ENCODE data around the gene KCNC3.

The KCNC3 gene

DNA sequence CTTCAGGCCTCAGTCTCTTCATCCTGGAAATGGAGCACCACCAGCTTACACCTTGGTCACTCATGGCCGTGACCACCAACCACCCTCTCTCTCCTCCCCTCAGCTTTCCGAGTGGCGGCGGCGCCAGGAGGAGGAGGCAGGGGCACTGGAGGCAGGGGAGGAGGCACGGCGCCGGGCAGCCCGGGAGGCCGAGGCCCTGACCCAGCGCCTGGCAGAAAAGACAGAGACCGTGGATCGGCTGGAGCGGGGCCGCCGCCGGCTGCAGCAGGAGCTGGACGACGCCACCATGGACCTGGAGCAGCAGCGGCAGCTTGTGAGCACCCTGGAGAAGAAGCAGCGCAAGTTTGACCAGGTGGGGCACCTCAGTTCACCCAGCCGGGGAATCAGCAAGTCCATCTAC, 47.7 kb downstream of the KCNC3 start:
- TF ChIP-seq, protein P1, sequence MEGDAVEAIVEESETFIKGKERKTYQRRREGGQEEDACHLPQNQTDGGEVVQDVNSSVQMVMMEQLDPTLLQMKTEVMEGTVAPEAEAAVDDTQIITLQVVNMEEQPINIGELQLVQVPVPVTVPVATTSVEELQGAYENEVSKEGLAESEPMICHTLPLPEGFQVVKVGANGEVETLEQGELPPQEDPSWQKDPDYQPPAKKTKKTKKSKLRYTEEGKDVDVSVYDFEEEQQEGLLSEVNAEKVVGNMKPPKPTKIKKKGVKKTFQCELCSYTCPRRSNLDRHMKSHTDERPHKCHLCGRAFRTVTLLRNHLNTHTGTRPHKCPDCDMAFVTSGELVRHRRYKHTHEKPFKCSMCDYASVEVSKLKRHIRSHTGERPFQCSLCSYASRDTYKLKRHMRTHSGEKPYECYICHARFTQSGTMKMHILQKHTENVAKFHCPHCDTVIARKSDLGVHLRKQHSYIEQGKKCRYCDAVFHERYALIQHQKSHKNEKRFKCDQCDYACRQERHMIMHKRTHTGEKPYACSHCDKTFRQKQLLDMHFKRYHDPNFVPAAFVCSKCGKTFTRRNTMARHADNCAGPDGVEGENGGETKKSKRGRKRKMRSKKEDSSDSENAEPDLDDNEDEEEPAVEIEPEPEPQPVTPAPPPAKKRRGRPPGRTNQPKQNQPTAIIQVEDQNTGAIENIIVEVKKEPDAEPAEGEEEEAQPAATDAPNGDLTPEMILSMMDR (conservative IDR thresholded peaks at IDR 0.05): no peak
- no peak for TF ChIP-seq ZFX (IDR thresholded peaks at IDR 0.05)
- H3K27ac ChIP-seq: no peak overlapping the region

- no peak for TF ChIP-seq ZFX (IDR thresholded peaks at IDR 0.05)
- TF ChIP-seq, protein P1 (conservative IDR thresholded peaks at IDR 0.05): no peak
- no peak overlapping the region for H3K27ac ChIP-seq
These were observed 48.2 kb downstream of the KCNC3 start for GRCh38 chr19:50280983-50281382.

DNA sequence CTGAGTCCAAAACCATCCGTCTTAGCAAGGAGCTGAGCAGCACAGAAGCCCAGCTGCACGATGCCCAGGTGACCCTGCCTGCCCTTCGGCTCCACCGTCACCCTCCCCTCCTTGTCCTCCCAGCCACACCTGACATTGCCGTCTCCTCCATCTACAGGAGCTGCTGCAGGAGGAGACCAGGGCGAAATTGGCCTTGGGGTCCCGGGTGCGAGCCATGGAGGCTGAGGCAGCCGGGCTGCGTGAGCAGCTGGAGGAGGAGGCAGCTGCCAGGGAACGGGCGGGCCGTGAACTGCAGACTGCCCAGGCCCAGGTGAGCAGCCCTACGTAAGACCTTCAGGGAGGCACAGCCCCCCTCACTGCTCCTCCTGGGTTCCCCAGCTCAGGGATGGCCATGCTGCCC, 49.1 kb downstream of the KCNC3 start:
- TF ChIP-seq, protein P1 (conservative IDR thresholded peaks at IDR 0.05): no peak
- no peak for TF ChIP-seq ZFX (IDR thresholded peaks at IDR 0.05)
- no peak overlapping the region for H3K27ac ChIP-seq

DNA sequence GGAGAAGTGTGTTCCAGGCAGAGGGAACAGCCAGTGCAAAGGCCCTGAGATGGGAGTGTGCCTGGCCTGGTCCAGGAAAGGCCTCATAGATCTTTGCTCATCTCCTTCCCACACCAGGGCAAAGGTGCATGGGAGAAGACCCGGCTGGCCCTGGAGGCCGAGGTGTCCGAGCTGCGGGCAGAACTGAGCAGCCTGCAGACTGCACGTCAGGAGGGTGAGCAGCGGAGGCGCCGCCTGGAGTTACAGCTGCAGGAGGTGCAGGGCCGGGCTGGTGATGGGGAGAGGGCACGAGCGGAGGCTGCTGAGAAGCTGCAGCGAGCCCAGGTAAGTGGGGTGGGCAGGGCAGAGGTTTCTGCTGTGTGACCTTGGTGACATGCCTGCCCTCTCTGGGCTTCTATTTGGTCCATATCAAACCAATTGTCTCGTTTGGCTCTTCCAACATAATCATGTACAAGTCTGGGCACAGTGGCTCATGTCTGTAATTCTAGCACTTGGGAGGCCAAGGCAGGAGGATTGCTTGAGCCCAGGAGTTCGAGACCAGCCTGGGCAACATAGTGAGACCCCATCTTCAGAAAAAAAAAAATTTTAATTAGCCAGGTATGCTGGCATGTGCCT, 51.1 kb downstream of the KCNC3 start:
- TF ChIP-seq ZFX (IDR thresholded peaks at IDR 0.05): no peak
- TF ChIP-seq, protein P1 (conservative IDR thresholded peaks at IDR 0.05): no peak
- H3K27ac ChIP-seq: no peak overlapping the region

GRCh38 chr19:50276370-50277063, 52.7 kb downstream of the KCNC3 start:
- no peak overlapping the region for H3K27ac ChIP-seq
- TF ChIP-seq, protein P1 (conservative IDR thresholded peaks at IDR 0.05): no peak
- TF ChIP-seq ZFX (IDR thresholded peaks at IDR 0.05): no peak

DNA sequence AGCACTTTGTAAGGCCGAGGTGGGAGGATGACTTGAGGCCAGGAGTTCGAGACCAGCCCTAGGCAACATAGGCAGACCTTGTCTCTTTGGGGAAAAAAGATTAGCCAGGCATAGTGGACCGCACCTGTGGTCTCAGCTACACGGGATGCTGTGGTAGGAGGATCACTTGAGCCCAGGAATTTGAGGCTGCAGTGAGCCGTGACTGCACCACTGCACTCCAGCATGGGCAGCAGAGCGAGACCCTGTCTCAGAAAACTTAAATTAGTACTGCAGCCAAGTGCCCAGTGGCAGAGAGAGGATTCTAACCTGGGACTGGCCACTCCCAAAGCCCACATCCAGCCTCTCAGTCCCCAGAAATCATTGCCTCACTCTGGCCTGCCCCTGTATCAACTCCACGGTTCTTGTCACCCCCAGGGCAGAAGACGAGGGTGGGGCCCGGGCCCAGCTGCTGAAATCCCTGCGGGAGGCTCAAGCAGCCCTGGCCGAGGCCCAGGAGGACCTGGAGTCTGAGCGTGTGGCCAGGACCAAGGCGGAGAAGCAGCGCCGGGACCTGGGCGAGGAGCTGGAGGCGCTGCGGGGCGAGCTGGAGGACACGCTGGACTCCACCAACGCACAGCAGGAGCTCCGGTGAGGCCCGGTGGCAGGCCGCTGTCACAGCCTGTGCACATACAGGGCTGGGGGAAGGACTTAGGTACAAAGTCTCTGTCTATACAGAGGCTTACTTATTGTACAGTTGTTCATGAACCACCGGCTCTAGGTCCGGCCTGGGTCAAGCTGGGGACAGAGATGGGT, 53.4 kb downstream of the KCNC3 start:
- TF ChIP-seq, protein P1 (conservative IDR thresholded peaks at IDR 0.05): no peak
- no peak for TF ChIP-seq ZFX (IDR thresholded peaks at IDR 0.05)

GRCh38 chr19:50273821-50274220, 55.4 kb downstream of the KCNC3 start:
- no peak overlapping the region for H3K27ac ChIP-seq
- TF ChIP-seq, protein P1 (conservative IDR thresholded peaks at IDR 0.05): no peak
- no peak for TF ChIP-seq ZFX (IDR thresholded peaks at IDR 0.05)

More for the DNA sequence above, 53.4 kb downstream of the KCNC3 start:
- no peak overlapping the region for H3K27ac ChIP-seq
